GM08714 (cell line): ENCODE data around the gene SASH1.
"Not testable (repeated sequence)": the region's sequence is repeated elsewhere in the genome, so short reads cannot be mapped to it uniquely, and the experiment has no call there.

Experiments used
- H3K4me3 ChIP-seq: fragments of 200-500 bp; sonication (Bioruptor generic); 2 replicates; pipeline ENCODE4 v1.5.1; 2014; ENCODE audit warnings: mild to moderate bottlenecking, low read length, inconsistent platforms
- ZNF274 ChIP-seq: IDR thresholded peaks from 2 replicates; pipeline ENCODE4 v1.6.1; 2012; ENCODE audit warnings: mild to moderate bottlenecking, low read depth, low read length

The SASH1 gene

GRCh38 chr6:148345176-148345575 is 2.5 kb downstream of the SASH1 start:
- no peak for TF ChIP-seq ZNF274
- no peak overlapping the region for H3K4me3 ChIP-seq

GRCh38 chr6:148345578-148345977 is 2.9 kb downstream of the SASH1 start:
- no peak overlapping the region for H3K4me3 ChIP-seq
- TF ChIP-seq ZNF274: no peak

- no peak overlapping the region for H3K4me3 ChIP-seq
- TF ChIP-seq ZNF274: no peak
Observed at GRCh38 chr6:148346681-148347440, 4.2 kb downstream of the SASH1 start.

GRCh38 chr6:148347441-148348054 is 4.9 kb downstream of the SASH1 start:
- no peak for TF ChIP-seq ZNF274
- H3K4me3 ChIP-seq: no peak overlapping the region

GRCh38 chr6:148348335-148348734 is 5.7 kb downstream of the SASH1 start:
- no peak overlapping the region for H3K4me3 ChIP-seq
- no peak for TF ChIP-seq ZNF274

- no peak for TF ChIP-seq ZNF274
- H3K4me3 ChIP-seq: no peak overlapping the region
Observed at GRCh38 chr6:148348778-148349177, 6.1 kb downstream of the SASH1 start.

- no peak for TF ChIP-seq ZNF274
- no peak overlapping the region for H3K4me3 ChIP-seq
Observed at GRCh38 chr6:148349466-148349865, 6.8 kb downstream of the SASH1 start.

- TF ChIP-seq ZNF274: no peak
- H3K4me3 ChIP-seq: no peak overlapping the region
Observed at GRCh38 chr6:148351309-148351708, 8.7 kb downstream of the SASH1 start.

GRCh38 chr6:148352421-148352820 is 9.8 kb downstream of the SASH1 start:
- H3K4me3 ChIP-seq: not testable (repeated sequence)

GRCh38 chr6:148358196-148358785 is 15.7 kb downstream of the SASH1 start:
- H3K4me3 ChIP-seq: no peak overlapping the region
- TF ChIP-seq ZNF274: no peak

- no peak for TF ChIP-seq ZNF274
- H3K4me3 ChIP-seq: no peak overlapping the region
Observed at GRCh38 chr6:148359228-148359627, 16.6 kb downstream of the SASH1 start.

GRCh38 chr6:148364056-148364824 is 21.6 kb downstream of the SASH1 start:
- H3K4me3 ChIP-seq: no peak overlapping the region
- TF ChIP-seq ZNF274: no peak

GRCh38 chr6:148365041-148365440 is 22.4 kb downstream of the SASH1 start:
- no peak overlapping the region for H3K4me3 ChIP-seq
- TF ChIP-seq ZNF274: no peak

- TF ChIP-seq ZNF274: no peak
- no peak overlapping the region for H3K4me3 ChIP-seq
Observed at GRCh38 chr6:148367411-148368024, 24.9 kb downstream of the SASH1 start.

GRCh38 chr6:148370176-148370575 is 27.5 kb downstream of the SASH1 start:
- no peak for TF ChIP-seq ZNF274

More at GRCh38 chr6:148370176-148370575, 27.5 kb downstream of the SASH1 start:
- H3K4me3 ChIP-seq: no peak overlapping the region
